Caco-2 (cell line): ENCODE measurements around the gene ADO. TPM values are rescaled to one million over a fixed set of nuclear protein-coding genes. Genes with fewer than 3 reads are reported as not detected.
A peak's percentile ranks its signal among the peaks of the same experiment; 100 is the strongest.

Experiments
- BruUV-seq: library from RNA; stranded (reverse); fragments of 400-500 nt; replicated peaks from 2 replicates; lab custom pipeline; 2021; lab: Mats Ljungman, UMichigan
- CTCF ChIA-PET: fragments of 300-600 bp; sonication (Branson Sonifier 250); formaldehyde crosslinking; loops from one replicate; lab custom pipeline; 2022; ENCODE audit warnings: antibody characterized with exemption; lab: Charles Lee
- POLR2A ChIA-PET: fragments of 300-600 bp; sonication (Branson Sonifier 250); formaldehyde crosslinking; loops from one replicate; lab custom pipeline; 2022; ENCODE audit warnings: antibody characterized with exemption; lab: Charles Lee
- DNase-seq, 2 experiments: peaks; one replicate each; pipeline versions ENCODE4 v3.0.0 to v3.0.0-alpha.2; 2020 to 2022
- H3K27me3 ChIP-seq: replicated peaks from 2 replicates; pipeline ENCODE4 v1.6.0; 2011; ENCODE audit warnings: low read length; ENCODE audit not compliant: control insufficient read depth, insufficient read depth
- H3K36me3 ChIP-seq: 2 replicates; pipeline ENCODE4 v1.5.1; 2011; ENCODE audit warnings: low read length; ENCODE audit not compliant: control insufficient read depth, insufficient read depth
- H3K4me1 ChIP-seq: fragments of 250-450 bp; sonication (Bioruptor Pico); 2 replicates; pipeline ENCODE4 v1.5.1; 2020; ENCODE audit warnings: mild to moderate bottlenecking
- H3K4me3 ChIP-seq: 2 replicates; pipeline ENCODE4 v1.5.1; 2011; ENCODE audit warnings: low read depth, mild to moderate bottlenecking, control low read depth, low read length
- H3K9me3 ChIP-seq: fragments of 250-450 bp; sonication (Bioruptor Pico); 2 replicates; pipeline ENCODE4 v1.5.1; 2020; ENCODE audit warnings: mild to moderate bottlenecking, moderate library complexity
- H3K27ac Mint-ChIP-seq: one replicate; pipeline ENCODE4 v1.8.0; 2022; ENCODE audit warnings: mixed read lengths; ENCODE audit not compliant: unreplicated experiment
- H3K27me3 Mint-ChIP-seq: one replicate; pipeline ENCODE4 v1.8.0; 2022; ENCODE audit warnings: mixed read lengths; ENCODE audit not compliant: insufficient read depth, unreplicated experiment
- H3K36me3 Mint-ChIP-seq: one replicate; pipeline ENCODE4 v1.8.0; 2022; ENCODE audit warnings: mild to moderate bottlenecking, mixed read lengths; ENCODE audit not compliant: insufficient read depth, unreplicated experiment
- H3K4me1 Mint-ChIP-seq: one replicate; pipeline ENCODE4 v1.8.0; 2022; ENCODE audit warnings: low read depth, mixed read lengths; ENCODE audit not compliant: unreplicated experiment
- H3K4me3 Mint-ChIP-seq: one replicate; pipeline ENCODE4 v1.8.0; 2022; ENCODE audit warnings: mild to moderate bottlenecking, moderate library complexity, mixed read lengths; ENCODE audit not compliant: unreplicated experiment
- H3K9me3 Mint-ChIP-seq: one replicate; pipeline ENCODE4 v1.8.0; 2022; ENCODE audit warnings: mixed read lengths; ENCODE audit not compliant: unreplicated experiment
- intact Hi-C: fragments of 100-400 bp; cut with micrococcal nuclease; formaldehyde crosslinking; loops from one replicate; pipeline ENCODE4 v1.10.0; 2022; ENCODE audit not compliant: unreplicated experiment
- total RNA-seq: library from RNA; stranded (reverse); gene quantifications from 2 replicates; pipeline ENCODE4 v1.2.3, GENCODE V29; 2022
- TF ChIP-seq, protein P1 (sequence below), 2 experiments: fragments of 200-600 bp in 1 of 2; IDR thresholded peaks; 1 replicate in 1 of 2; 2 replicates in 1 of 2; pipeline versions ENCODE4 v1.5.1 to v1.8.0; 2011 to 2022; ENCODE audit warnings: antibody characterized with exemption in 1 of 2, control low read depth in 1 of 2, inconsistent platforms in 1 of 2, low read depth in 1 of 2, low read length in 1 of 2, mild to moderate bottlenecking in 1 of 2, moderate library complexity in 1 of 2; ENCODE audit not compliant: insufficient read depth in 1 of 2, severe bottlenecking in 1 of 2, unreplicated experiment in 1 of 2

ADO gene
- total RNA-seq, 1 experiment from 2014 or later: 34.1 TPM

DNA sequence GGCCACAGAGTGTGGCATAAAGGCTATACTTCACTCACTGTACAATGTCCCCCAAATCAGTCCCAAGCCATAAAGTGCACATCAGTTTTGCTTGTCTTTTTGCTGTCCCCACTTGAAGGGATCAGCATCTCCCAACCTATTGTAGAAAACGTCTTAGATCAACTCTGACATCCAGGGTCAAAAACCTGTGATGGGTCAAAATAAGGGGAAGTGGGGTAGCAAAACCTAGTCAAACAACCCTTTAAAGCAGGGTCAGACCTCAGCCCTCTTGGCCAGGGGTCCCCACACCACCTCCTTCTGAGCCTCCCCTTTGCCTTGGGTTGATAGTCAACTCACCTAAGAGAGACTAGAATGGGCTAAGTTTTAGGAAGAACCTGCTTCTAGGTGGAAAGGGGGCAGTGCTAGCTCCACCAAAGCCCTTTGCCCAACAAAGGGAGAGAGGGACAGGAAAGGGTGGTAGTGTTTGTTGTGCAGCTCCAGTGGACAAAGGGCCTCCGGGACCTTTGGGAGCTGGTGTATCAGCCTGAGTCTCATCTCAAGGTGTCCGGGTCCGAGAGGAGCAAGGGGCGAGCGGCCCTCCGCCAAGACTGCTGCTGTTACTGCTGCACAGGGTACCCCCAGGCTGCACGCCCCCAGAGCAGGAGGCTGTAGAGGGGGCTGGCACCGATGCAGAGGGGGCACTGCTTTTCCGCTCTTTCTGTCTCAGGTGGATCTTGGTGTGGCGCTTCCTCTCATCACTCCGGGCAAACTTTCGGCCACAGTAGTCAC lies 8.3 kb downstream of the ADO start:
- CTCF ChIA-PET: no interaction called here
- H3K36me3 Mint-ChIP-seq: peaks cover 34% of the 10 kb centered on the region
- TF ChIP-seq, protein P1, sequence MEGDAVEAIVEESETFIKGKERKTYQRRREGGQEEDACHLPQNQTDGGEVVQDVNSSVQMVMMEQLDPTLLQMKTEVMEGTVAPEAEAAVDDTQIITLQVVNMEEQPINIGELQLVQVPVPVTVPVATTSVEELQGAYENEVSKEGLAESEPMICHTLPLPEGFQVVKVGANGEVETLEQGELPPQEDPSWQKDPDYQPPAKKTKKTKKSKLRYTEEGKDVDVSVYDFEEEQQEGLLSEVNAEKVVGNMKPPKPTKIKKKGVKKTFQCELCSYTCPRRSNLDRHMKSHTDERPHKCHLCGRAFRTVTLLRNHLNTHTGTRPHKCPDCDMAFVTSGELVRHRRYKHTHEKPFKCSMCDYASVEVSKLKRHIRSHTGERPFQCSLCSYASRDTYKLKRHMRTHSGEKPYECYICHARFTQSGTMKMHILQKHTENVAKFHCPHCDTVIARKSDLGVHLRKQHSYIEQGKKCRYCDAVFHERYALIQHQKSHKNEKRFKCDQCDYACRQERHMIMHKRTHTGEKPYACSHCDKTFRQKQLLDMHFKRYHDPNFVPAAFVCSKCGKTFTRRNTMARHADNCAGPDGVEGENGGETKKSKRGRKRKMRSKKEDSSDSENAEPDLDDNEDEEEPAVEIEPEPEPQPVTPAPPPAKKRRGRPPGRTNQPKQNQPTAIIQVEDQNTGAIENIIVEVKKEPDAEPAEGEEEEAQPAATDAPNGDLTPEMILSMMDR (IDR thresholded peaks at IDR 0.05; ENCODE audit: insufficient read depth in 1 of 2, low read depth in 1 of 2, low read length in 1 of 2, severe bottlenecking in 1 of 2, unreplicated experiment in 1 of 2): no peak
- no TSS peak for BruUV-seq
- no peak overlapping the region for H3K4me3 Mint-ChIP-seq
- intact Hi-C loops: loop anchor here (10.0 kb wide), 2 partner anchors 548 to 768 kb away; partner anchors contain the start of gene RTKN2
- no peak for DNase-seq
- H3K9me3 Mint-ChIP-seq: no peaks in the 10 kb centered on the region
- no peaks in the 10 kb centered on the region for H3K9me3 ChIP-seq
- H3K27me3 ChIP-seq: peaks cover 16% of the 10 kb centered on the region
- peaks cover 20% of the 10 kb centered on the region for H3K4me1 Mint-ChIP-seq
- H3K4me1 ChIP-seq: peaks cover 17% of the 10 kb centered on the region
- POLR2A ChIA-PET: no interaction called here
- H3K27ac Mint-ChIP-seq: no peak overlapping the region
- peaks cover 23% of the 10 kb centered on the region for H3K27me3 Mint-ChIP-seq
- H3K4me3 ChIP-seq: no peak overlapping the region
- no peaks in the 10 kb centered on the region for H3K36me3 ChIP-seq

DNA sequence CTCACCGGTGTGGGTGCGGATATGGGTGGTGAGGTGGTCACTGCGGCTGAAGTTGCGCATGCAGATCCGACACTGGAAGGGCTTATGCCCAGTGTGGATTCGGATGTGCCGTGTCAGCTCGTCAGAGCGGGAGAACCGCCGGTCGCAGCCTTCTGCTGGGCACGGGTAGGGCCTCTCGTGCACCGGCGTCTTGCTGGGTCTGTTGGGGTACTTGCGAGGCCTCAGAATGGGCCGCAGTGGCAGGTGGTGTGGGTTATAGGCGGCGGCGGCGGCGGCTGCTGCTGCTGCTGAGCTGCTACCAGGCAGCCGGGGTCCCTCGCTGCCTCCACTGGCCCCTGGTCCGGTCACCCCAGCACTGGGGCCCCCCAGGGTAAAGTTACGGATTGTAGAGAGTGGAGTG lies 8.9 kb downstream of the ADO start:
- no TSS peak for BruUV-seq

DNA sequence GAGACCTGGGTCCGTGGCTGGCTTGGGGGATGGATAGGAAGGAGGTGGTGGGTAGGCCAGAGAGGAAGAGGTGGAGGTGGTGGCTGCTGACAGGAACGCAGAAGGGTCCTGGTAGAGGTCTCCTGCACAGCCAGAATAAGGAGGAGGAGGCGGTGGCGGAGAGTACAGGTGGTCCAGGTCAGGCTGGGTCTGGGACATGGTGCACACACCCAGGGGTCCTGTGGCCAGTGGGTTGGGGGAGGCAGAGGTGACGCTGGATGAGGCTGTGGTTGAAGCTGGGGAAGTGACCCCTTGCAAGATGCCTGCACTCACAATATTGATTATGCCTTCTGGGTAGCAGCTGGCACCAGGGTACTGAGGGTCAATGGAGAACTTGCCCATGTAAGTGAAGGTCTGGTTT lies 9.5 kb downstream of the ADO start:
- POLR2A ChIA-PET: no interaction called here
- intact Hi-C loops: loop anchor here (10.0 kb wide), 2 partner anchors 549 to 769 kb away; partner anchors contain the start of gene RTKN2
- DNase-seq: no peak
- Mint-ChIP-seq H3K4me1 (peaks cover 20% of the 10 kb centered on the region), H3K9me3 (no peaks in the 10 kb centered on the region), H3K36me3 (peaks cover 25% of the 10 kb centered on the region), H3K27me3 (peaks cover 27% of the 10 kb centered on the region), H3K4me3 (peak overlapping the region; percentile 87), H3K27ac (no peak overlapping the region)
- CTCF ChIA-PET: interaction anchor here (0.6 kb wide), 1 partner anchor 91 kb away, joined by 3 read pairs; no protein-coding TSS in a partner anchor
- Histone ChIP-seq H3K9me3 (no peaks in the 10 kb centered on the region), H3K27me3 (peaks cover 16% of the 10 kb centered on the region), H3K36me3 (no peaks in the 10 kb centered on the region), H3K4me3 (no peak overlapping the region), H3K4me1 (peaks cover 17% of the 10 kb centered on the region)
- TF ChIP-seq, protein P1 (IDR thresholded peaks at IDR 0.05; ENCODE audit: insufficient read depth in 1 of 2, low read depth in 1 of 2, low read length in 1 of 2, severe bottlenecking in 1 of 2, unreplicated experiment in 1 of 2): no peak
- no TSS peak for BruUV-seq

More for the DNA sequence above, 8.9 kb downstream of the ADO start:
- Mint-ChIP-seq H3K27me3 (peaks cover 25% of the 10 kb centered on the region), H3K9me3 (no peaks in the 10 kb centered on the region), H3K27ac (no peak overlapping the region), H3K36me3 (peaks cover 30% of the 10 kb centered on the region), H3K4me1 (peaks cover 20% of the 10 kb centered on the region), H3K4me3 (no peak overlapping the region)
- no peak for DNase-seq
- intact Hi-C loops: loop anchor here (10.0 kb wide), 2 partner anchors 549 to 769 kb away; partner anchors contain the start of gene RTKN2
- TF ChIP-seq, protein P1 (IDR thresholded peaks at IDR 0.05; ENCODE audit: insufficient read depth in 1 of 2, low read depth in 1 of 2, low read length in 1 of 2, severe bottlenecking in 1 of 2, unreplicated experiment in 1 of 2): no peak
- H3K9me3 ChIP-seq: no peaks in the 10 kb centered on the region
- ChIA-PET CTCF (interaction anchor here (0.6 kb wide), 1 partner anchor 91 kb away, joined by 3 read pairs; no protein-coding TSS in a partner anchor), POLR2A (no interaction called here)
- H3K27me3 ChIP-seq: peaks cover 16% of the 10 kb centered on the region
- H3K36me3 ChIP-seq: no peaks in the 10 kb centered on the region
- peaks cover 17% of the 10 kb centered on the region for H3K4me1 ChIP-seq
- H3K4me3 ChIP-seq: no peak overlapping the region
